Hepatocyte (in vitro differentiated cells): ENCODE measurements around the gene DGKG. TPM values are rescaled to one million over a fixed set of nuclear protein-coding genes. Genes with fewer than 3 reads are reported as not detected.

Source experiments
- DNase-seq: peaks from one replicate; pipeline ENCODE4 v3.0.0-alpha.2; 2016; ENCODE audit warnings: low spot score
- H2AFZ ChIP-seq: fragments of 200-600 bp; sonication (generic); 2 replicates; pipeline ENCODE4 v1.6.0; 2016; ENCODE audit warnings: antibody characterized with exemption, mild to moderate bottlenecking
- H3K27ac ChIP-seq: fragments of 200-600 bp; sonication (generic); 2 replicates; pipeline ENCODE4 v1.5.1; 2016; ENCODE audit warnings: mild to moderate bottlenecking
- H3K27me3 ChIP-seq: fragments of 200-600 bp; sonication (generic); 2 replicates; pipeline ENCODE4 v1.6.1; 2016
- H3K36me3 ChIP-seq: fragments of 200-600 bp; sonication (generic); replicated peaks from 2 replicates; pipeline ENCODE4 v1.5.1; 2016; ENCODE audit warnings: low read depth; ENCODE audit not compliant: insufficient read depth
- H3K4me1 ChIP-seq: fragments of 200-600 bp; sonication (generic); 2 replicates; pipeline ENCODE4 v1.5.1; 2016; ENCODE audit warnings: mild to moderate bottlenecking, moderate library complexity; ENCODE audit not compliant: insufficient read depth
- H3K4me2 ChIP-seq: fragments of 200-600 bp; sonication (generic); 2 replicates; pipeline ENCODE4 v1.6.0; 2016
- H3K4me3 ChIP-seq: fragments of 200-600 bp; sonication (generic); 2 replicates; pipeline ENCODE4 v1.5.1; 2016; ENCODE audit warnings: mild to moderate bottlenecking
- H3K79me2 ChIP-seq: fragments of 200-600 bp; sonication (generic); 2 replicates; pipeline ENCODE4 v1.6.0; 2017; ENCODE audit warnings: mild to moderate bottlenecking
- H3K9me2 ChIP-seq: fragments of 200-600 bp; sonication (generic); replicated peaks from 2 replicates; pipeline ENCODE4 v1.6.0; 2017; ENCODE audit warnings: mild to moderate bottlenecking; ENCODE audit not compliant: insufficient read depth
- H3K9me3 ChIP-seq: fragments of 200-600 bp; sonication (generic); 2 replicates; pipeline ENCODE4 v1.5.1; 2016; ENCODE audit warnings: low read depth, mild to moderate bottlenecking
- H4K20me1 ChIP-seq: fragments of 200-600 bp; sonication (generic); 2 replicates; pipeline ENCODE4 v1.6.0; 2016; ENCODE audit warnings: mild to moderate bottlenecking; ENCODE audit not compliant: insufficient read depth, poor library complexity, severe bottlenecking
- CTCF ChIP-seq: fragments of 200-600 bp; sonication (generic); IDR thresholded peaks from 2 replicates; pipeline ENCODE4 v1.5.1; 2016; ENCODE audit warnings: antibody characterized with exemption, mild to moderate bottlenecking; ENCODE audit not compliant: poor library complexity
- EZH2 ChIP-seq: fragments of 200-600 bp; sonication (generic); IDR thresholded peaks from 2 replicates; pipeline ENCODE4 v1.6.1; 2016; ENCODE audit warnings: antibody characterized with exemption, mild to moderate bottlenecking, borderline replicate concordance
- EZH2phosphoT487 ChIP-seq: fragments of 200-600 bp; sonication (generic); IDR thresholded peaks from one replicate; pipeline ENCODE4 v1.6.1; 2018; ENCODE audit warnings: antibody characterized with exemption, mild to moderate bottlenecking, low read depth, moderate library complexity; ENCODE audit not compliant: unreplicated experiment, severe bottlenecking
- WGBS: methylation state at CpG from one replicate; pipeline ENCODE4 v1.1.6; 2016; ENCODE audit warnings: low lambda C conversion rate; ENCODE audit errors: missing lambda C conversion rate; 5-methylcytosine and 5-hydroxymethylcytosine counted together
- polyA plus RNA-seq: library from polyadenylated mRNA; unstranded; fragments of >200 nt; fragmentation: Nextera tagmentation; extraction: Ambion mirVana; gene quantifications from 2 replicates; pipeline ENCODE4 v1.2.1, GENCODE V29; 2016
- total RNA-seq: library from RNA; depleted of rRNA; stranded (reverse); fragments of >200 nt; gene quantifications from 2 replicates; pipeline ENCODE4 v1.2.3, GENCODE V29; 2014

DGKG gene
- total and polyA plus RNA-seq, 2 experiments from 2014 or later = not detected

GRCh38 chr3:186210852-186211500 lies 151.1 kb downstream of the DGKG start:
- Histone ChIP-seq H3K4me2 (no peak overlapping the region), H3K4me3 (no peak overlapping the region), H3K27ac (peak overlapping the region; percentile 79), H3K4me1 (peaks cover 16% of the 10 kb centered on the region), H3K9me3 (no peaks in the 10 kb centered on the region), H4K20me1 (no peaks in the 10 kb centered on the region), H3K79me2 (no peaks in the 10 kb centered on the region), H3K27me3 (no peaks in the 10 kb centered on the region), H2AFZ (peak overlapping the region; percentile 5), H3K36me3 (no peaks in the 10 kb centered on the region), H3K9me2 (no peaks in the 10 kb centered on the region)
- WGBS = 82% methylated on average over 9 of the region's 9 CpGs
- no peak for DNase-seq
- TF ChIP-seq CTCF (no peak), EZH2 (no peak), EZH2phosphoT487 (no peak)

- H3K9me3 ChIP-seq = no peaks in the 10 kb centered on the region
- peak overlapping the region; percentile 5 for H2AFZ ChIP-seq
- no peaks in the 10 kb centered on the region for H3K9me2 ChIP-seq
- H3K27me3 ChIP-seq = no peaks in the 10 kb centered on the region
- peak overlapping the region; percentile 60 for H3K4me2 ChIP-seq
- WGBS = 28% methylated on average over 20 of the region's 20 CpGs
- H3K36me3 ChIP-seq = no peaks in the 10 kb centered on the region
- TF ChIP-seq EZH2 = no peak
- no peak for TF ChIP-seq EZH2phosphoT487
- TF ChIP-seq CTCF = no peak
- no peaks in the 10 kb centered on the region for H3K79me2 ChIP-seq
- H3K4me3 ChIP-seq = no peak overlapping the region
- peak; percentile 68 for DNase-seq
- H4K20me1 ChIP-seq = no peaks in the 10 kb centered on the region
- H3K4me1 ChIP-seq = peaks cover 16% of the 10 kb centered on the region
- H3K27ac ChIP-seq = peak overlapping the region; percentile 79
Measured at GRCh38 chr3:186209810-186210752, 152.0 kb downstream of the DGKG start.

- Histone ChIP-seq H3K9me2 (no peaks in the 10 kb centered on the region), H3K4me1 (peaks cover 16% of the 10 kb centered on the region)
Measured at GRCh38 chr3:186208296-186208989, 153.6 kb downstream of the DGKG start.

More at GRCh38 chr3:186208296-186208989, 153.6 kb downstream of the DGKG start:
- no peaks in the 10 kb centered on the region for H3K9me3 ChIP-seq
- H3K79me2 ChIP-seq = no peaks in the 10 kb centered on the region
- 93% methylated on average over 8 of the region's 8 CpGs for whole genome bisulfite sequencing
- no peak for DNase-seq
- H3K4me3 ChIP-seq = no peak overlapping the region
- no peak overlapping the region for H3K4me2 ChIP-seq
- H3K36me3 ChIP-seq = no peaks in the 10 kb centered on the region
- no peaks in the 10 kb centered on the region for H3K27me3 ChIP-seq
- peak; percentile 17 for TF ChIP-seq CTCF
- no peak for TF ChIP-seq EZH2
- TF ChIP-seq EZH2phosphoT487 = no peak
- no peak overlapping the region for H2AFZ ChIP-seq
- no peaks in the 10 kb centered on the region for H4K20me1 ChIP-seq
- H3K27ac ChIP-seq = no peak overlapping the region
